Right atrium auricular region (tissue), 2 donors: Measurements from ENCODE around the gene SETX. TPM values are rescaled to one million over a fixed set of nuclear protein-coding genes. Genes with fewer than 3 reads are reported as not detected.

Source experiments
- DNase-seq: peaks from one replicate; pipeline ENCODE4 v3.0.0-alpha.2; 2019; ENCODE audit warnings: low spot score
- H3K27ac ChIP-seq, 2 donors: fragments of 200-600 bp; sonication (generic); 1 replicate in 1 of 2; 2 replicates in 1 of 2; pipeline ENCODE4 v1.5.1; 2016 to 2019
- H3K27me3 ChIP-seq, 2 donors: fragments of 200-600 bp; sonication (generic); one replicate each; pipeline versions ENCODE4 v1.5.1 to v1.6.0; 2017 to 2019
- H3K36me3 ChIP-seq: fragments of 200-600 bp; sonication (generic); one replicate; pipeline ENCODE4 v1.5.1; 2016
- H3K4me1 ChIP-seq, 2 donors: fragments of 200-600 bp; sonication (generic); one replicate each; pipeline versions ENCODE4 v1.5.1 to v1.6.0; 2017 to 2019
- H3K4me3 ChIP-seq, 2 donors: fragments of 200-600 bp; sonication (generic); 1 replicate in 1 of 2; 2 replicates in 1 of 2; pipeline ENCODE4 v1.5.1; 2017 to 2019; ENCODE audit warnings: mild to moderate bottlenecking in 1 of 2, moderate library complexity in 1 of 2
- H3K9me3 ChIP-seq, 2 donors: fragments of 200-600 bp; sonication (generic); one replicate each; pipeline ENCODE4 v1.5.1; 2019
- total RNA-seq, 2 donors: library from RNA; depleted of rRNA; stranded (reverse); fragments of >200 nt; gene quantifications; one replicate each; pipeline ENCODE4 v1.1.0, GENCODE V29; 2016
- TF ChIP-seq, protein P1 (sequence below), 2 donors: fragments of 200-600 bp; sonication (generic); IDR thresholded peaks; one replicate each; pipeline ENCODE4 v1.5.1; 2019; ENCODE audit warnings: antibody characterized with exemption in 2 of 2

SETX gene
- total RNA-seq, 2 donors from 2014 or later: 32.3 to 33.9 TPM

DNA sequence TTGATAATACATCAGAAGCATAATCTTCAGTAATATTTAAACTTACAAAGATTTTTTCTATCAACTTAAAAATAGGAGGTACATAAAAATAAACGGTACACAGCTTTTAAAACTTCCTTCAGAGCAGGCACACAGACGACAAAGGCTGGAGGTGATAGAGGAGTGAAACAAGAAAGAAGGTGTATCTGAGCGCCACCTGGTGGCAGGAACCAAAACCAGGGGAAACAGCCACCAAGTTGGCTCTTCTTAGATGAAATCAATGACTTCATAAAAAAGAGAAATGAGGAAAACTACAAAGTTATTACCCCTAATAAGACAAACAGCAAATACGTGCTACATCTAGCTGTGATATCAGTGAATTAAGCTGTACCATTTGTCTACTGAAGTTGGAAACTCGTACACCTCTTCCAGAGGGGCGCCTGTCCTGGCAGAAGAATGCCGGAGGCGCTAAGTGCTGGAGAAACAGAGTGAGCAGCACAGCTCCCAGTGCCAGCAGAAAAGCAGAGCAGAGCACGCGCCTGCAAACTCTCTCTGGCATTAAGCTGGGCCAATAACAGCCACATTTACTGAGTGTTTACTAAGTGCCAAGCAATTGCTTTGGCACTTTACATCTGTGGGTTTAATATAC, 85.9 kb downstream of the SETX start:
- Histone ChIP-seq H3K9me3 (no peaks in the 10 kb centered on the region), H3K27me3 (no peaks in the 10 kb centered on the region), H3K4me1 (peaks cover 0 to 17% of the 10 kb centered on the region in 2 donors), H3K36me3 (peaks cover 51% of the 10 kb centered on the region), H3K27ac (peak overlapping the region; percentile 51 to 79), H3K4me3 (no peak overlapping the region)
- DNase-seq: peak; percentile 79
- TF ChIP-seq, protein P1, sequence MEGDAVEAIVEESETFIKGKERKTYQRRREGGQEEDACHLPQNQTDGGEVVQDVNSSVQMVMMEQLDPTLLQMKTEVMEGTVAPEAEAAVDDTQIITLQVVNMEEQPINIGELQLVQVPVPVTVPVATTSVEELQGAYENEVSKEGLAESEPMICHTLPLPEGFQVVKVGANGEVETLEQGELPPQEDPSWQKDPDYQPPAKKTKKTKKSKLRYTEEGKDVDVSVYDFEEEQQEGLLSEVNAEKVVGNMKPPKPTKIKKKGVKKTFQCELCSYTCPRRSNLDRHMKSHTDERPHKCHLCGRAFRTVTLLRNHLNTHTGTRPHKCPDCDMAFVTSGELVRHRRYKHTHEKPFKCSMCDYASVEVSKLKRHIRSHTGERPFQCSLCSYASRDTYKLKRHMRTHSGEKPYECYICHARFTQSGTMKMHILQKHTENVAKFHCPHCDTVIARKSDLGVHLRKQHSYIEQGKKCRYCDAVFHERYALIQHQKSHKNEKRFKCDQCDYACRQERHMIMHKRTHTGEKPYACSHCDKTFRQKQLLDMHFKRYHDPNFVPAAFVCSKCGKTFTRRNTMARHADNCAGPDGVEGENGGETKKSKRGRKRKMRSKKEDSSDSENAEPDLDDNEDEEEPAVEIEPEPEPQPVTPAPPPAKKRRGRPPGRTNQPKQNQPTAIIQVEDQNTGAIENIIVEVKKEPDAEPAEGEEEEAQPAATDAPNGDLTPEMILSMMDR (IDR thresholded peaks at IDR 0.05): peak; percentile 83 to 90

DNA sequence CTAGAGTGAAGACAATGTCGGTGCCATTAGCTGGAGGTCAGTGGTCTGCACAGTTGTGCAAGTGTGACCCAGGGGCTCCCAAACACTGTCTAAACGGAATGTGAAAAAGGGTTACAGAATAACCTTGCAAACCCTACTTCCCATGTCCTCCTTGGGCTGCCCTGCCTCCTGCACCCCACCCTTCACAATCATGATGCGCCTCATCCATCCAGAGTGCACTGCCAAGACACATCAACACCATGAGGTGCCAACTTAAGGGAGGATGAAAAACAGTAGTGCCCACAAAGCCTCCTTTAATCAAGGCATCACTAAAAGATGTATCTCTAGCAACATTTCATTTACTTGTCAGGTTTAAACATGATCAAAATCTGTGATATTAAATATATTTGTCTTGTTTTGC, 87.1 kb downstream of the SETX start:
- no peaks in the 10 kb centered on the region for H3K27me3 ChIP-seq
- H3K4me3 ChIP-seq: no peak overlapping the region
- no peak for DNase-seq
- H3K27ac ChIP-seq: peak overlapping the region; percentile 70 to 79
- H3K36me3 ChIP-seq: peaks cover 47% of the 10 kb centered on the region
- TF ChIP-seq, protein P1 (IDR thresholded peaks at IDR 0.05): no peak
- peaks cover 0 to 17% of the 10 kb centered on the region in 2 donors for H3K4me1 ChIP-seq
- H3K9me3 ChIP-seq: no peaks in the 10 kb centered on the region

DNA sequence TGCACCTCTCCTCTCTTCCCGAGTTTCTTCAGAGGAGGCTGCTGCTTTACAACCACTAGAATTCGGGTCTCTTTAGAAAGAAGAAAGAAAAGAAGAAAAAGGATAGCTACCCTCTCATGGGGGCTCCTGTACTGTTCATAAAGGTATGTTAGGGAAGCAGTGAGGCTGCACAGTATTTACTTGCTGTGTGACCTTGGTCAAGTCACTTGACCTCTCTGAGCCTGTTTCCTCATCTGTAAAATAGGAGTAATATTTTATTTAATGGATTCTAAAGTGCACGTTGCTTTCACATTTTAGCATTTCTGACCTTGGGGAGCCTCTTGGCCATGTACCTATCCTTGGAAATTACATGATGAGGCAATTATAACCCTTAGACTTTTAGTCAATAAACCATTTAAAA, 88.8 kb downstream of the SETX start:
- Histone ChIP-seq H3K4me3 (no peak overlapping the region), H3K27ac (peak overlapping the region; percentile 70 to 79), H3K36me3 (peaks cover 32% of the 10 kb centered on the region), H3K9me3 (no peaks in the 10 kb centered on the region), H3K4me1 (peaks cover 0 to 24% of the 10 kb centered on the region in 2 donors), H3K27me3 (no peaks in the 10 kb centered on the region)
- TF ChIP-seq, protein P1 (IDR thresholded peaks at IDR 0.05): no peak
- no peak for DNase-seq

DNA sequence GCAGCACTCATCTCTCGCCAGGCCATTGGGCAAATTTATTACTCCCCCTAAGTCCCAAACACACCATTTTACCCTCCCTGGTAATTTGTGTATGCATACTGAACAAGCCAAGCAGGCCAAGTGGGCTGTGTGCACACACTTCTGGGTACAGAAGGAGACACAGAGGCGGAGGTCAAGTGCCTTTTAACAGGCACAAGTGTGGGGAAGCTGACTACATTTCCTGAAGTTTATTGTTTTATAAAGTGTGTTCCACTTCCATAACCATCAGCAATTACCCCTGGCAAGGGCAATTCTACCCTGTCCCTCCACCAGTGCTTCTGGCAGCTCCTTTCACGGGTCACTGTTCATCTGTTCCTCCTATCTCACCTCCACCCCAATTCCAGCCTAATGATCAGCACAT, 93.9 kb downstream of the SETX start:
- TF ChIP-seq, protein P1 (IDR thresholded peaks at IDR 0.05): no peak
- Histone ChIP-seq H3K9me3 (no peaks in the 10 kb centered on the region), H3K36me3 (peaks cover 13% of the 10 kb centered on the region)

DNA sequence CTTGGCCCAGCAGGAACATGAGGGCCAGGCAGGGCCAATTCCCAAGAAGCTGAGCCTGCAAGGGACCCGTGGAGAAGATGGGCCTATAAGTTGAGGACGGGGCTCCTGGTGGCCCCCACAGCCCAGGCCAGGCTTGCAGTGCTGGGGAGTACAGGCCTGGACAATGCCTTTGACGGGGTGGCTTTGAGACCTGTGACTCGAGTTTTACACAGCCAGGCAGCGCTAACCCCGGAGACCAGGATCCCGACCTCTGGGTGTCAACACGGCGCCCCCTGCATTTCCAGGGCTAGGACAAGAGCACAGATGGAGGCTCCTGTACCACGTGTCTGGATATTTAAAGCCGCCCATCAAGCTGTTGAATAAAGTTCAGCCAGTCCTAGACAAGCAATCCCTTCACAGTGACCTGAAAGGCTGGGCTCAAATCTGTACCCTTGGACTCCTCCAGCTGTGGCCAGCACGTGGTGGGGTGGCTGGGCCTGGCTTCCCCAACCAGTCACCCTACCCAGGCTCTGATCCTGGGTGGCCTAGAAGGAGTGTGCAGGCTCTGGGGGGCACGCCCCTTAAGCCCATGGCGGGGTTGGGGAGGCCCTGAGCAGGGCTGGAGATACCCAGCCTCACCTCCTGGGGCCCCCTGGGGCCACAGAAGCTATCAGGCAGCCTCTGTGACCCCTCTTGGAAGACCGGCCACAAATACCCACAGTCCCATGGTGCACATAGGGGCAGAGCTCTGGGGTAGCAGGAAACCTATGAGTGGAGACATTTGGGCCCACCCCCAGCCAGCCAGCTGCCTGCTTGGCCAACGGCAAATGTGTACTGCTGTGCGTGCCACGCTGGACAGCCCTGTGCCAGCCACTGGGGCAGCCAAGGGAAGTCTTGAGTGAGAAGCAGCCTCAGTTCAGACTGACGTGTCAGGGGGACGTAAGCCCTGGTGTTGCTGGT, 104.2 kb downstream of the SETX start:
- Histone ChIP-seq H3K9me3 (no peaks in the 10 kb centered on the region), H3K4me3 (no peak overlapping the region), H3K4me1 (no peaks in the 10 kb centered on the region), H3K36me3 (no peaks in the 10 kb centered on the region), H3K27me3 (no peaks in the 10 kb centered on the region), H3K27ac (no peak overlapping the region)
- TF ChIP-seq, protein P1 (IDR thresholded peaks at IDR 0.05): no peak
- no peak for DNase-seq

More for the DNA sequence above, 93.9 kb downstream of the SETX start:
- Histone ChIP-seq H3K27me3 (no peaks in the 10 kb centered on the region), H3K27ac (no peak overlapping the region), H3K4me1 (peaks cover 0 to 15% of the 10 kb centered on the region in 2 donors), H3K4me3 (no peak overlapping the region)
- DNase-seq: no peak
